Measurements from ENCODE around the gene ZNF319.

- TF ChIP-seq NFYB (CRISPR knock-in tag; conservative IDR thresholded peaks at IDR 0.05; ENCODE audit: low read depth) (no peak), CTCF (IDR thresholded peaks at IDR 0.05) (no peak), FOXK1 (CRISPR knock-in tag; IDR thresholded peaks at IDR 0.05) (no peak), CBFB (CRISPR knock-in tag; IDR thresholded peaks at IDR 0.05; ENCODE audit: low read depth) (no peak), E2F5 (CRISPR knock-in tag; IDR thresholded peaks at IDR 0.05) (no peak), ATF1 (CRISPR knock-in tag; IDR thresholded peaks at IDR 0.05) (no peak), USF2 (CRISPR knock-in tag; IDR thresholded peaks at IDR 0.05) (no peak)
- TF ChIP-seq, protein P1, sequence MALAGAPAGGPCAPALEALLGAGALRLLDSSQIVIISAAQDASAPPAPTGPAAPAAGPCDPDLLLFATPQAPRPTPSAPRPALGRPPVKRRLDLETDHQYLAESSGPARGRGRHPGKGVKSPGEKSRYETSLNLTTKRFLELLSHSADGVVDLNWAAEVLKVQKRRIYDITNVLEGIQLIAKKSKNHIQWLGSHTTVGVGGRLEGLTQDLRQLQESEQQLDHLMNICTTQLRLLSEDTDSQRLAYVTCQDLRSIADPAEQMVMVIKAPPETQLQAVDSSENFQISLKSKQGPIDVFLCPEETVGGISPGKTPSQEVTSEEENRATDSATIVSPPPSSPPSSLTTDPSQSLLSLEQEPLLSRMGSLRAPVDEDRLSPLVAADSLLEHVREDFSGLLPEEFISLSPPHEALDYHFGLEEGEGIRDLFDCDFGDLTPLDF (CRISPR knock-in tag; IDR thresholded peaks at IDR 0.05), result no peak
These were observed 9.5 kb upstream of the ZNF319 start for GRCh38 chr16:58009856-58010416.
